ENCODE measurements around the gene SCAF8. TPM values are rescaled to one million over a fixed set of nuclear protein-coding genes. Genes with fewer than 3 reads are reported as not detected.
"Not testable (repeated sequence)": the region's sequence is repeated elsewhere in the genome, so short reads cannot be mapped to it uniquely, and the experiment has no call there.

The SCAF8 gene
- total and polyA plus RNA-seq, 2 experiments from 2014 or later = 18.9 to 42.0 TPM

DNA sequence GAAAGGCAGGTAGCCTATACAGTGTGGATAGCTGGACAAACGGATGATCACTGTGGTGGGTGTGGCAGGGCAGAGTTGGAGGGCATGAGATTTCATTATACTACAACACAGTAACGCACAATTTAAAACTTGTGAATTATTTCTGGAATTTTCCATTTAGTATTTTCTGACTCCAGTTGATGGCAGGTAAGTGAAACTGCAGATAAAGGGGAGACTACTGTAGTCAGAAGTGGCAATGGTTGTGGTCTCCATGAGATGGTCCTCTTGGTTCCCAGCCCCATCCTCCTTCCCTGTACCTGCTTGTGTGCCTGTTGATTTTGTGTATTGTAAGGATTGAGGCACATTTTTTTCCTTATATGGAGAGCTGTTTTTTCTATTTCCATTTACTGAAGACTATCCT lies 22.5 kb upstream of the SCAF8 start:
- H3K4me3 ChIP-seq = no peak overlapping the region
- peaks cover 4% of the 10 kb centered on the region for H3K27me3 ChIP-seq
- no peak overlapping the region for H3K27ac ChIP-seq
- H3K4me1 ChIP-seq (ENCODE audit: low read depth) = peaks cover 4% of the 10 kb centered on the region
- no peaks in the 10 kb centered on the region for H3K36me3 ChIP-seq
- H3K9me3 ChIP-seq (ENCODE audit: low read depth) = no peaks in the 10 kb centered on the region
- TF ChIP-seq, protein P1, sequence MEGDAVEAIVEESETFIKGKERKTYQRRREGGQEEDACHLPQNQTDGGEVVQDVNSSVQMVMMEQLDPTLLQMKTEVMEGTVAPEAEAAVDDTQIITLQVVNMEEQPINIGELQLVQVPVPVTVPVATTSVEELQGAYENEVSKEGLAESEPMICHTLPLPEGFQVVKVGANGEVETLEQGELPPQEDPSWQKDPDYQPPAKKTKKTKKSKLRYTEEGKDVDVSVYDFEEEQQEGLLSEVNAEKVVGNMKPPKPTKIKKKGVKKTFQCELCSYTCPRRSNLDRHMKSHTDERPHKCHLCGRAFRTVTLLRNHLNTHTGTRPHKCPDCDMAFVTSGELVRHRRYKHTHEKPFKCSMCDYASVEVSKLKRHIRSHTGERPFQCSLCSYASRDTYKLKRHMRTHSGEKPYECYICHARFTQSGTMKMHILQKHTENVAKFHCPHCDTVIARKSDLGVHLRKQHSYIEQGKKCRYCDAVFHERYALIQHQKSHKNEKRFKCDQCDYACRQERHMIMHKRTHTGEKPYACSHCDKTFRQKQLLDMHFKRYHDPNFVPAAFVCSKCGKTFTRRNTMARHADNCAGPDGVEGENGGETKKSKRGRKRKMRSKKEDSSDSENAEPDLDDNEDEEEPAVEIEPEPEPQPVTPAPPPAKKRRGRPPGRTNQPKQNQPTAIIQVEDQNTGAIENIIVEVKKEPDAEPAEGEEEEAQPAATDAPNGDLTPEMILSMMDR (IDR thresholded peaks at IDR 0.05; ENCODE audit: low read depth, low read length) = no peak
- no peak for DNase-seq (ENCODE audit: low read depth in 1 of 2, low spot score in 1 of 2)

GRCh38 chr6:154715446-154715845 lies 17.8 kb upstream of the SCAF8 start:
- no peak for DNase-seq (ENCODE audit: low read depth in 1 of 2, low spot score in 1 of 2)
- Histone ChIP-seq H3K36me3 (no peaks in the 10 kb centered on the region), H3K27ac (no peak overlapping the region), H3K9me3 (ENCODE audit: low read depth) (no peaks in the 10 kb centered on the region), H3K4me3 (no peak overlapping the region), H3K4me1 (ENCODE audit: low read depth) (peaks cover 4% of the 10 kb centered on the region), H3K27me3 (no peaks in the 10 kb centered on the region)
- TF ChIP-seq, protein P1 (IDR thresholded peaks at IDR 0.05; ENCODE audit: low read depth, low read length) = no peak

DNA sequence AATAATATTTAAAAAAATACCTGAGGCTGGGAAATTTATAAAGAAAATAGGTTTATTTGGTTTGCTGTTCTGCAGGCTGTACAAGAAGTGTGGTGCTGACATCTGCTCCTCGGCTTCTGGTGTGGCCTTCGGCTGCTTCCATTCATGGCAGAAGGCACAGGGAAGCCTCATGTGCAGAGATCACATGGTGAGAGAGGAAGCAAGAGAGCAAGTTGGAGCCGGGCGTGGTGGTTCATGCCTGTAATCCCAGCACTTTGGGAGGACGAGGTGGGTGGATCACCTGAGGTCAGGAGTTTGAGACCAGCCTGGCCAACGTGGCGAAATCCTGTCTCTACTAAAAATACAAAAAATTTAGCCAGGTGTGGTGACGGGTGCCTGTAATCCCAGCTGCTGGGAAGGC lies 16.9 kb upstream of the SCAF8 start:
- not testable (repeated sequence) for H3K9me3 ChIP-seq (ENCODE audit: low read depth); H3K36me3 ChIP-seq; H3K27me3 ChIP-seq; H3K4me1 ChIP-seq (ENCODE audit: low read depth); H3K27ac ChIP-seq; H3K4me3 ChIP-seq; DNase-seq (ENCODE audit: low read depth in 1 of 2, low spot score in 1 of 2)

DNA sequence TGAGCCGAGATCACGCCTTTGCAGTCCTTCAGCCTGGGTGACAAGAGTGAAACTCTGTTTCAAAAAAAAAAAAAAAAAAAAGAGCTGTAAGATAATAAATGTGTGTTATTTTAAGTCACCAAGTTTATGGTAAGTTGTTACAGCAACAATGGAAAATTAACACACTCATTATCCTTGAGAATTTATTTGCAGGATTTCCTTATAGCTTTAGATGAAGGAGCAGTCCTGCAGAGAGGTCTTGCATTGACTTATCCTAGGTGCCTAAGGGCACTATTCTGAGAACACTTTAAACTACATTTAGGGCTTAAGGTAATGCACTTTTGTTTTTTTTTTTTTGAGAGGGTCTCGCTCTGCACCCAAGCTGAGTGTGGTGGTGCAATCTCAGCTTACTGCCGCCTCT lies 13.8 kb upstream of the SCAF8 start:
- H3K4me3 ChIP-seq = no peak overlapping the region
- no peaks in the 10 kb centered on the region for H3K27me3 ChIP-seq
- TF ChIP-seq, protein P1 (IDR thresholded peaks at IDR 0.05; ENCODE audit: low read depth, low read length) = no peak

GRCh38 chr6:154719854-154720253 lies 13.4 kb upstream of the SCAF8 start:
- no peaks in the 10 kb centered on the region for H3K36me3 ChIP-seq
- no peak overlapping the region for H3K4me3 ChIP-seq
- no peak for DNase-seq (ENCODE audit: low read depth in 1 of 2, low spot score in 1 of 2)
- H3K27me3 ChIP-seq = no peaks in the 10 kb centered on the region
- TF ChIP-seq, protein P1 (IDR thresholded peaks at IDR 0.05; ENCODE audit: low read depth, low read length) = no peak
- H3K27ac ChIP-seq = no peak overlapping the region
- no peaks in the 10 kb centered on the region for H3K9me3 ChIP-seq (ENCODE audit: low read depth)
- no peaks in the 10 kb centered on the region for H3K4me1 ChIP-seq (ENCODE audit: low read depth)

More for the DNA sequence above, 13.8 kb upstream of the SCAF8 start:
- Histone ChIP-seq H3K27ac (no peak overlapping the region), H3K36me3 (no peaks in the 10 kb centered on the region), H3K4me1 (ENCODE audit: low read depth) (no peaks in the 10 kb centered on the region), H3K9me3 (ENCODE audit: low read depth) (no peaks in the 10 kb centered on the region)
- DNase-seq (ENCODE audit: low read depth in 1 of 2, low spot score in 1 of 2) = no peak

- Histone ChIP-seq H3K9me3 (ENCODE audit: low read depth) (no peaks in the 10 kb centered on the region), H3K27me3 (no peaks in the 10 kb centered on the region), H3K4me3 (no peak overlapping the region), H3K4me1 (ENCODE audit: low read depth) (no peaks in the 10 kb centered on the region), H3K27ac (no peak overlapping the region), H3K36me3 (no peaks in the 10 kb centered on the region)
- peak in 1 of 2 donors; percentile 25 for DNase-seq (ENCODE audit: low read depth in 1 of 2, low spot score in 1 of 2)
- TF ChIP-seq, protein P1 (IDR thresholded peaks at IDR 0.05; ENCODE audit: low read depth, low read length) = no peak
Measured at GRCh38 chr6:154721460-154721859, 11.8 kb upstream of the SCAF8 start.

All from cardiac muscle cell (in vitro differentiated cells and primary cell).